HL-60 (cell line): ENCODE measurements around the gene KCNMA1.

Source experiments
- GABPA ChIP-seq: IDR thresholded peaks from 2 replicates; pipeline ENCODE4 v1.6.1; 2012; ENCODE audit warnings: low read depth
- POLR2AphosphoS5 ChIP-seq: IDR thresholded peaks from 2 replicates; pipeline ENCODE4 v1.6.1; 2012; ENCODE audit warnings: low read depth
- TF ChIP-seq, protein P1 (sequence below): IDR thresholded peaks from one replicate; pipeline ENCODE4 v1.5.1; 2011; ENCODE audit warnings: low read length, control low read depth, inconsistent platforms; ENCODE audit not compliant: insufficient read depth

DNA sequence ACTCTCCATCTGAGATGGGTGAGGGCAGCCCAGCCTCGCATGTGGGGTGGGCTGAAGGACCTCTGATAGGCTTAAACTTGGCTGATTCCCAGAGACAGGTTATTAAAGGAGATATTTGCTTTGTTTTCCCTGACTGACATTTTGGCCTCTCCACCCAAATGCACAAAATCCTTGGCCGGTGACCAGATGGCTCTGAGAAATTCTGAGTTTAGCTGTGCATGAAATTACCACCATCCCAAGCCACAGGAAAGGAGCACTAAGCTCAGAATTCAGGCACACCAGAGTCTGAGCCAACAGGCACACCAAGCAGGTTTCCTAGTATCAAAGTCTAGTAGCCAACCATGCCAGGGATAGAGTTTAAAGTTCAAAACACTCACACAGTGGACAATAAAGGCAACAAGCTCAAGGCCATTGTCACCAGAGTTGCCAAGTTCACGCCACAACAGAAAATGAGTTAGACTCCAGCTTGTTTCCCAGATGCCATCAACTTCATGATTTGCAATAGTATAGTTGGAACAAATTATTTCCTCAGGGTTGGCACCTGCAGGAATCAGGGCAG lies 387.6 kb downstream of the KCNMA1 start:
- TF ChIP-seq POLR2AphosphoS5 (no peak), GABPA (no peak)
- TF ChIP-seq, protein P1, sequence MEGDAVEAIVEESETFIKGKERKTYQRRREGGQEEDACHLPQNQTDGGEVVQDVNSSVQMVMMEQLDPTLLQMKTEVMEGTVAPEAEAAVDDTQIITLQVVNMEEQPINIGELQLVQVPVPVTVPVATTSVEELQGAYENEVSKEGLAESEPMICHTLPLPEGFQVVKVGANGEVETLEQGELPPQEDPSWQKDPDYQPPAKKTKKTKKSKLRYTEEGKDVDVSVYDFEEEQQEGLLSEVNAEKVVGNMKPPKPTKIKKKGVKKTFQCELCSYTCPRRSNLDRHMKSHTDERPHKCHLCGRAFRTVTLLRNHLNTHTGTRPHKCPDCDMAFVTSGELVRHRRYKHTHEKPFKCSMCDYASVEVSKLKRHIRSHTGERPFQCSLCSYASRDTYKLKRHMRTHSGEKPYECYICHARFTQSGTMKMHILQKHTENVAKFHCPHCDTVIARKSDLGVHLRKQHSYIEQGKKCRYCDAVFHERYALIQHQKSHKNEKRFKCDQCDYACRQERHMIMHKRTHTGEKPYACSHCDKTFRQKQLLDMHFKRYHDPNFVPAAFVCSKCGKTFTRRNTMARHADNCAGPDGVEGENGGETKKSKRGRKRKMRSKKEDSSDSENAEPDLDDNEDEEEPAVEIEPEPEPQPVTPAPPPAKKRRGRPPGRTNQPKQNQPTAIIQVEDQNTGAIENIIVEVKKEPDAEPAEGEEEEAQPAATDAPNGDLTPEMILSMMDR = no peak
